NCI-H345 treated with DMSO at 0.1 percent for 48 hours (cell line): ENCODE measurements around the gene FGD5.
"Not testable (repeated sequence)": the region's sequence is repeated elsewhere in the genome, so short reads cannot be mapped to it uniquely, and the experiment has no call there.

Source experiments
- DNase-seq: peaks from one replicate; lab custom pipeline; 2025; ENCODE audit not compliant: unreplicated experiment; lab: John Stamatoyannopoulos, UW

The FGD5 gene

DNA sequence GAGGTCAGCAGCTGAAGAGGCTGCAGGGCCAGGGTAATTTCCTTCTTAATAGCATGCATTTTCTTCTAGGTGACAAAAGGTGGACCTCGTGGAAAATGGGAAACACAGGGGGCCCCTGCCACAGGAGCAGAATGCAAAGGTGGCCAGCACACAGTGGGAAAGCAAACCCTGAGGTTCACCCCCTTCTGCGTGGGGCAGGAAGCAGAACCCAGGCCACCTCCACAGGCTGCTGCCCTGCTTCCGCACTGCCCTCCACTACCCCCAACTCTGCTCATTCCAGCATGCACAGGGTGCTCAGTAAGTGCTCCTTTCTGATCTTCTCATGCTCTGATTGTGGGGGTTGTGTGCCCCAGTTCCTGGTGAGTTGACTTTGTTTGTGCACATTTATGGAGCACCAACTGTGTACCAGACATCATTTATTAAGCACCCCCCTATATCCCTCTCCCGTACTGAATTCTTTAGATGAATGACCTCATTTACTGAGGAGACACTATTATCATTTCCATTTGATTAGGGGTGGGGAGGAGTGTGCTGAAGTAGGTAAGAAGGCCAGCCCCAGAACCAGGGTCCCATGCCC lies 12.7 kb upstream of the FGD5 start:
- DNase-seq, result no peak

GRCh38 chr3:14806641-14807263 lies 12.0 kb upstream of the FGD5 start:
- no peak for DNase-seq

DNA sequence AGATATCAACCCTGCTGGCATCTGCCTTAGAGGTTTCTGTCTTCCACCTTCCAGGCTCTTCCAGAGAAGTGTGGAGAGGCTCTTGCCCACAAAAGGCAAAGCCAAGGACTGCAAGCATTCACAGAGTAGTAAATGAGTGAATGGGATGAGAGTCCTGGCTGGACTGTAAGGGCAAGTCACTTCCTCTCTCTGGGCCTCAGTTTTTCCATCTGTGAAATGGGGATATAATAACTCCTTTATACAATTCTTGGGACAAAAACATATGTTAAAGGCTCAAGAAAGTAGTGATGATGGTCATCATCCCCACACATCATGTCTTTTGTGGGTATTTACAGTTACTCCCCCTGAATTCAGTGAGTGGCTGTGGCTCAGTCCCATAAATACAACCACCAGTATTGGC lies 10.7 kb upstream of the FGD5 start:
- DNase-seq, result no peak

DNA sequence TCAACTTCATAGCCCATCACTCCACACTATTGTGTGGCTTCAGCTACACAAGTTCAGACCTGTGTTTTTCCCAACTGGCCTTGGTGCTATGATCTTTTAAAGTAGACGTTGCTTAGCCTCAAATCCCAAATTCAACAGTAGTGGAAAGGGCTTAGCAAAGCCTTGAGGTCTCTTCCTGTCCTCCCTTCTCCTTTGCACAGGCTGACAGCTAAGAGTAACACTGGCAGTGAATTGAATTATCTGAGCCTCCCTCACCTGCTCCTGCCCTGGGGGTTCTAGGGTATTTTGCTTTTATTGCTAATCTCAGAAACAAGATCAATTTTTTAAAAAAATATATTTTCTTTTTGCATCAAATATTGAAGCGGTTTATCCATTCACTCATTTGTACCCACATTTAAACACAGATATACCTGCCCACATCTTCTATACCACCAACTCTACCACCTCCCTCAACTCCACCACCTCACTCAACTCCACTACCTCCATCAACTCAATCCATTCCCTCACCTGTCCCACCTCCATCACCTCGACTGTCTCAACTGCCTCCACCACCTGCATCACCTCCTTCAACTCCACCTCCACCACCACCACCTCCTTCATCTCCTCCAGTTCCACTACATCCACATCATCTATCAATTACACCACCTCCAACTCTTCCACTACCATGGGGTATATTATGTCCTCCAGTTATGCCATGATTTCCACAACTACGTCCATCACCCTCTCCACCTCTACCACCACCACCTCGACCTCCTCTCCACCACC lies 10.1 kb upstream of the FGD5 start:
- DNase-seq, result no peak

DNA sequence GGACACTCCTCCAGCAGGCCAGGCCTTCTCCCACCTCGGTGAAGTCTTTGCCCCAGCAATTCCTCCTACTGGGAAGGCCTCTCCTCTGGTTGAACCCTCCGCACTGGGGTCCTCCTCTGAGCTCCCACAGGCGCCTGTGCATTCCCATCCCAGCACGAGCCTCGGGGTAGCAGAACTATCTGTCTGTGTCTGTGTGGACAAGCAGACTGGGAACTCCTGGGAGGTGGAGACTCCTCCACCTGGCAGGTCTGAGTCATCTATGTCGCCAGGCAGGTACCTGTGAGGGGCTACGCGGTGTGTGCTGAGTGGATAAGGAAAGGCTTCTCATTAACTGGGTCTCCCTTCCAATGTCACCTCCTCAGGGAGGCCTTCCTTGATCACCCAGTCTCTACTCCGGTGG lies 9.2 kb upstream of the FGD5 start:
- not testable (repeated sequence) for DNase-seq

GRCh38 chr3:14810070-14810791 lies 8.5 kb upstream of the FGD5 start:
- no peak for DNase-seq

GRCh38 chr3:14810801-14811661 lies 7.7 kb upstream of the FGD5 start:
- DNase-seq, result no peak

DNA sequence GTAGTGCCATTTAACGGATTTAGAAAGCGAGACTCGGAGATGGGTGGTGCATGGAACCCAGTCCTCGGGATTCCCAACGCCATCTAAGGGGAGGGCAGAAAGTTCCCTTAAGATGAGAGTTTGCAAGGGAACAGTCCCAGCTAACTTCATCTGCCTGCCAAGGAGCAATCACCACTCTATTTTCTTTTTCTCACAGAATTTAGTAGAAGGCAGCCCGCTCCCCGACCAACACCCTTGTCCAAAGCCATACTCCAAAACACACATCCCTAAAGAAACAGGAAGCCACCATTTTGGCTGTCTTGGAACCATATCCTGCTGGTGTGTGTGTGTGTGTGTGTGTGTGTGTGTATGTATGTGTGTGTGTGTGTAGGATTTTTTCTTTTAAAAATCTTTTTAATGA lies 7.1 kb upstream of the FGD5 start:
- no peak for DNase-seq

GRCh38 chr3:14812196-14812790 lies 6.5 kb upstream of the FGD5 start:
- DNase-seq, result no peak

- no peak for DNase-seq
Observed at GRCh38 chr3:14814411-14814871, 4.3 kb upstream of the FGD5 start.

DNA sequence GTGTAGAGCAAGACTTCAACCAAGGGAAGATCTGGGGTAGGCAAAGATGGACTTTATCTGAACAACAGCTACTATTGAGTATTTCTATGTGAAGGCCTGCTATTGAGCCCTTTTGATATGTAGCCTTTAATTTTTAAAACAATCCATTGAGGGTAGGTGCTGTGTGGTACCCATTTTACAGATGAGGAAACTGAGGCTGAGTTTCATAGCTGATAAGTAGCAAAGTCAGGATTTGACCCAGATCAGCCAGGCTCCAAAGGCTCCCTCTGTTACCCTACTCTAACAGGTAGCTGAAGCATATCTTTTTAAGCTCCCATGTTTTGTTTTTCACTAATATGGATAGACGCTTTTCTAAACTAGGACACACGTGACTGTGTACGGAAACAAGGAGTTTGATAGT lies 2.4 kb upstream of the FGD5 start:
- no peak for DNase-seq

DNA sequence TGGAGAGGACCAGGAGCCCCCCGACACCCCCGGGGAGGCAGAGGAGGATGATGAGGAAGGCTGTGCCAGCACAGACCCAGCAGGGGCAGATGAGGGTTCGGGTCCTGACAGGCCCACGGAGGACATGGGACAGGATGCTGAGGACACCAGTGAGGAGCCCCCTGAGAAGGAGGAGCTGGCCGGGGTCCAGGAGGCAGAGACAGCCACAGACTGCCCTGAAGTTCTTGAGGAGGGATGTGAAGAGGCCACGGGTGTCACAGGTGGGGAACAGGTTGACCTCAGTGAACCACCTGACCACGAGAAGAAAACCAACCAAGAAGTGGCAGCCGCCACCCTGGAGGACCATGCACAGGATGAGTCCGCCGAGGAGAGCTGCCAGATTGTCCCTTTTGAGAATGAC lies 909 bp downstream of the FGD5 start:
- no peak for DNase-seq

- no peak for DNase-seq
Observed at GRCh38 chr3:14820156-14820555, 1.4 kb downstream of the FGD5 start.

GRCh38 chr3:14821151-14821550 lies 2.4 kb downstream of the FGD5 start:
- DNase-seq, result no peak

DNA sequence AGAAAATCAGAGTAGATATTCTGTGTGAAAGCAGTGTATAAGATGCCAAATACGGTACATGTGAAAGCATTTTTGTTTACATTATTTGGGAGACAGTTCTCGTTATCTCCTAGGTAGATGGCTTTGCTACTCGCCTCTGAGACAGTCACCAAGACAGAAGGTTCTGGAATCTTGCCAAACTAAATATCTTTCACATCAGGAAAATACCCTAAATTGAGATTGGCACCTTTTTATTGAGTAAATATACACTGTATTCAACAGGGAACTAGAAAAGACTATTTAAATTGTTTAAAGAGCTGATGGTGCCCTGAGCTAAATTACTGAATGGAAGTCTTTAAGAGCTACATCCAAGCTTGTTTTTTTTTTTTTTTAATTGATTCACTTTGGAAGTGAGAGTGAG lies 3.4 kb downstream of the FGD5 start:
- no peak for DNase-seq

DNA sequence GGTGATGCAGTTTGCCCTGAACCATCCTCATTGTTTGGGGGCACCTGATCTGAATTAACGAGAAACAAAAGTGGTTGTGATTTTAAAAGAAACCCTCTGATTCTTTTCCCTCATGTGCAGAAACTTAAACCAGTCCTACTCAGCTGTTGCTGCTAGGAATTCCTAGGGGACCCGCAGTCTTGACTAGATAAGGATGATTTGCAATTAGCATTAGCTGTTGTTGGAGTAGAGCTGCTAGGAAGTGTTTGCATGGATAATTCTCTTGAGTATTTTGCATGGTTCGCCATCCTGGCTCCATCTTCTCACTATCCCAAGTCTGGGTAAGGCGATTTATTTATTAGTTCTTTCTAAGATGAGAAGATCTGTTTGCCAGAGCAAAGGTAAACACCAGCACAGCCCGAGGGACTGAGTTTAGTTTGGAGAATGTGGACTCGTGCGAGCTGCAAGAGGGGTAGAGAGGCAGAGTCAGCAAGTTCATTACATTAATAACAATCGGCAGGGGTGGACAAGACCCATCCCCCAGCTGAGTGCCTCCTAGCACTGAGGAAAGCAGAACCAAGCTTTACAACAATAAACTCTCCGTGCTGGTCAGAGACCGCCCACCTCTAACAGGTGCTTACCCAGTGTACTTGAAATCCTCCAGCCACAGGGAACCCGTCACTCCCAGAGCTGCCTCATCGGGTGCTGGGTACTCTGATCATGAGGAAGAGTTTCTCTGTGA lies 4.1 kb downstream of the FGD5 start:
- peak; percentile 11 for DNase-seq

- DNase-seq, result no peak
Observed at GRCh38 chr3:14823393-14823792, 4.6 kb downstream of the FGD5 start.

- DNase-seq, result no peak
Observed at GRCh38 chr3:14823910-14824629, 5.3 kb downstream of the FGD5 start.

DNA sequence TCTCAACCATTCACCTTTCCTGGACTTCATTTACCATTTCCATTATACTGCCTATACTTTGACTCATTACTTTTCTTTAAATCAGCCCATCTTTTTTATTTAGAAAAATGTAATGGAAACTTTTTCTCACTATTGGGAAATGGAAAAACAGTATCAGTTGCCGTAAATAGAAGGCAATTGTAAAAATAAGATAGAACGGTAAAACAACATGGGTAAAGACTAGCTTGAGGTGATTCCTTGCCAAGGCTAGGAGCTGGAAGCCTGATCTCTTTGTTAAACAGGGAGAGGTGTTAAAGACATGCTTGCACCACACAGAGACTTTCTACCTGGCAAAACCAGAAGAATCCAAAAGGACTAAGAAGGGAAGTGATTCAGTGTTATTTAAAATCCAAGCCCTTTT lies 5.9 kb downstream of the FGD5 start:
- no peak for DNase-seq
